Breast epithelium (tissue), 4 donors: ENCODE measurements around the gene VPS52. TPM values are rescaled to one million over a fixed set of nuclear protein-coding genes. Genes with fewer than 3 reads are reported as not detected.

Experiments used
- DNase-seq, 2 donors: peaks; one replicate each; pipeline ENCODE4 v3.0.0-alpha.2; 2019; ENCODE audit warnings: low spot score in 2 of 2
- H3K27ac ChIP-seq, 2 donors: fragments of 200-600 bp; sonication (generic) in 1 of 2; one replicate each; pipeline ENCODE4 v1.5.1; 2016 to 2019; ENCODE audit warnings: mild to moderate bottlenecking in 1 of 2
- H3K27me3 ChIP-seq, 2 donors: fragments of 200-600 bp; sonication (generic) in 1 of 2; one replicate each; pipeline versions ENCODE4 v1.5.1 to v1.6.0; 2017 to 2019; ENCODE audit warnings: control low read depth in 1 of 2, mild to moderate bottlenecking in 1 of 2
- H3K36me3 ChIP-seq: fragments of 200-600 bp; one replicate; pipeline ENCODE4 v1.5.1; 2019
- H3K4me1 ChIP-seq, 2 donors: fragments of 200-600 bp; sonication (generic); one replicate each; pipeline ENCODE4 v1.5.1; 2016 to 2019; ENCODE audit warnings: control low read depth in 1 of 2
- H3K4me3 ChIP-seq, 3 donors: fragments of 200-600 bp; sonication (generic); 1 replicate in 2 of 3; 2 replicates in 1 of 3; pipeline ENCODE4 v1.5.1; 2016 to 2019; ENCODE audit warnings: mild to moderate bottlenecking in 3 of 3, moderate library complexity in 2 of 3
- H3K9me3 ChIP-seq, 2 donors: fragments of 200-600 bp; sonication (generic) in 1 of 2; one replicate each; pipeline ENCODE4 v1.5.1; 2016 to 2019; ENCODE audit warnings: control low read depth in 1 of 2
- POLR2A ChIP-seq: fragments of 450-650 bp; IDR thresholded peaks from one replicate; pipeline ENCODE4 v1.6.1; 2016; ENCODE audit warnings: antibody characterized with exemption, mild to moderate bottlenecking, moderate library complexity
- POLR2AphosphoS5 ChIP-seq, 3 donors: sonication (generic); formaldehyde crosslinking; IDR thresholded peaks; one replicate each; pipeline ENCODE4 v1.6.1; 2017; ENCODE audit warnings: antibody characterized with exemption in 3 of 3
- intact Hi-C: fragments of 100-400 bp; cut with DNase I; formaldehyde crosslinking; loops from one replicate; pipeline ENCODE4 v1.15.1; 2023; ENCODE audit warnings: low total_unique reads
- total RNA-seq, 3 donors: library from RNA; depleted of rRNA; stranded (reverse); fragments of >200 nt; gene quantifications; one replicate each; pipeline ENCODE4 v1.1.0, GENCODE V29; 2016
- TF ChIP-seq, protein P1 (sequence below), 3 donors: fragments of 450-650 bp; IDR thresholded peaks; one replicate each; pipeline ENCODE4 v1.5.1; 2016 to 2017; ENCODE audit warnings: antibody characterized with exemption in 3 of 3, mild to moderate bottlenecking in 3 of 3, moderate library complexity in 3 of 3

Gene VPS52
- total RNA-seq, 3 donors from 2014 or later = 29.4 to 55.6 (median 44.2) TPM

DNA sequence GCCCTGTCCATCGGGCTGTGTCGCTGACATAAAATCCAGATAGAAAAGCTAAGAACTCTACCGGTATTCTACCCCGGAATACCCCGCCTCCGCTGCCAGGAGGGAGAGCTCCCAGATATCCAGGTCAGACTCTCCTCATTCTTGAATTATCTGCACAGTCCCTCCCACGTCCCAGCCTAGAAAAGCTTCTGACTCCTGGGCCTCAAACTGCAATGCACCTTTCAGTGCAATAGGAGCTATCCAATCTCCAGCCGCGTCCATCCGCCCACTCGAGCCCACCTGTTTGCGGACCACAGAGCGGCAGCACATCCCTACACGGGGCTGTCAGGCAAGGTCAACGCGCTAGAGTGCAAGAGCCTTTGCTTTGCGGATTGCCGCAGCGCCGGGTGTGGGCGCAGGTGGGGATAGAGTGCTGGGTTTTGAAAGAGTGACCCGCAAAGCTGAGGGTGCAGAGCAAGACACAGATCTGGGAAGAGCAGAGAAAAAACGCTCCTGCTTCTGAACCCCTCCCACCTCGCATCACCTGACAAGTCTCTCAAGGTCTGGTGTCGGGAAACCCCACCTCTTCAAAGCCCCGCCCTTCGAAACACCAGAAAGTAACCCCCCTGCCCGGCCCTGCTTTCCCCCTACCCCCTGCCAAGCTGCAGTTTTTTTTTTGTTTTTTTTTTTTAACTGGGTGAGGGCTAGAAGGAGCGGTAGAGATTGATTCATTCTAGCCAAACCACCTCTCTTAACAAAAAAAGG is 40.9 kb upstream of the VPS52 start:
- TF ChIP-seq POLR2A (no peak), POLR2AphosphoS5 (IDR thresholded peaks at IDR 0.05) (no peak)
- TF ChIP-seq, protein P1, sequence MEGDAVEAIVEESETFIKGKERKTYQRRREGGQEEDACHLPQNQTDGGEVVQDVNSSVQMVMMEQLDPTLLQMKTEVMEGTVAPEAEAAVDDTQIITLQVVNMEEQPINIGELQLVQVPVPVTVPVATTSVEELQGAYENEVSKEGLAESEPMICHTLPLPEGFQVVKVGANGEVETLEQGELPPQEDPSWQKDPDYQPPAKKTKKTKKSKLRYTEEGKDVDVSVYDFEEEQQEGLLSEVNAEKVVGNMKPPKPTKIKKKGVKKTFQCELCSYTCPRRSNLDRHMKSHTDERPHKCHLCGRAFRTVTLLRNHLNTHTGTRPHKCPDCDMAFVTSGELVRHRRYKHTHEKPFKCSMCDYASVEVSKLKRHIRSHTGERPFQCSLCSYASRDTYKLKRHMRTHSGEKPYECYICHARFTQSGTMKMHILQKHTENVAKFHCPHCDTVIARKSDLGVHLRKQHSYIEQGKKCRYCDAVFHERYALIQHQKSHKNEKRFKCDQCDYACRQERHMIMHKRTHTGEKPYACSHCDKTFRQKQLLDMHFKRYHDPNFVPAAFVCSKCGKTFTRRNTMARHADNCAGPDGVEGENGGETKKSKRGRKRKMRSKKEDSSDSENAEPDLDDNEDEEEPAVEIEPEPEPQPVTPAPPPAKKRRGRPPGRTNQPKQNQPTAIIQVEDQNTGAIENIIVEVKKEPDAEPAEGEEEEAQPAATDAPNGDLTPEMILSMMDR (IDR thresholded peaks at IDR 0.05) = no peak

DNA sequence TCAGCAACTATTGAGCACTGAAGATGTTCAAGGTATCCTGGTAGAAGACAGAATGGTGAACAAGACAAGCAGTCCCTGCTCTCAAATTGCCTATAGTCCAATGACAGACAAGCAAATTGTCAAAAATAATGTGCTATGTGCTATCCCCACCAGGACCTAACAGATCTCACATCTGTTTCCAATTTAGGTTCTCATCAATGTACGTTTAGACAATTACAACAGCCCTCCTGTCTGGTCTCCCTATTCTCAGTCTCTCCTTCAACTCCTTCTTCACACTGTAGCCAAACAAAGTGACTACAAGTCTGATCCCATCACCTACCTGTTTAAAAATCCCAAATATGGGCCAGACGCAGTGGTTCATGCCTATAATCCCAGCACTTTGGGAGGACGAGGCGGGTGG is 34.7 kb upstream of the VPS52 start:
- TF ChIP-seq POLR2AphosphoS5 (IDR thresholded peaks at IDR 0.05) = no peak
- TF ChIP-seq, protein P1 (IDR thresholded peaks at IDR 0.05) = no peak
- TF ChIP-seq POLR2A = no peak
- no peak for DNase-seq
- Histone ChIP-seq H3K27ac (no peak overlapping the region), H3K4me1 (no peaks in the 10 kb centered on the region), H3K9me3 (no peaks in the 10 kb centered on the region), H3K4me3 (no peak overlapping the region), H3K27me3 (no peaks in the 10 kb centered on the region), H3K36me3 (no peaks in the 10 kb centered on the region)
- intact Hi-C loops = no loop called here

More for the DNA sequence above, 40.9 kb upstream of the VPS52 start:
- intact Hi-C loops = no loop called here
- no peaks in the 10 kb centered on the region for H3K9me3 ChIP-seq
- H3K27ac ChIP-seq = peak overlapping the region; percentile 98
- peak; percentile 76 to 87 for DNase-seq
- H3K4me1 ChIP-seq = peaks cover 4 to 32% of the 10 kb centered on the region in 2 donors
- no peaks in the 10 kb centered on the region for H3K36me3 ChIP-seq
- no peaks in the 10 kb centered on the region for H3K27me3 ChIP-seq
- peak overlapping the region; percentile 62 to 82 (median 80) for H3K4me3 ChIP-seq

DNA sequence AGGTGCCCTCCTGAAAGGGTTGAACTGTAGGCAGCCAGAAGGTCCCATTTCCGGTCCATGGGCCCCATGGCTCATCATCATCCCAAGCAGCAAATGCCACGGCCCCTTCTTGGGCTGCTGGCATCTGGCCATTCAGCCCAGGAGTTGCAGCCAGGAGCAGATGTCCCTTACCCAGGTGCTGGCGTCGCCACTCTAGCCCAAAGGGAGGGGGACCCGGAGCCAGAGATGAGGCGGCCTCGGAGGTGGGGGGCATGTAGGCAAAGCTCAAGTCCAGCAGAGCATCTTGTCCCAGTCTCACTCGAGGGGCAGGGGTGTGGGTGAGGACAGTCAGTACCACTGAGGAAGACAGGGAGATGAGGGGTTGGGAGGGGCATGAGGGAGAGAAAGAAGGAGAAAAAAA is 33.4 kb upstream of the VPS52 start:
- intact Hi-C loops = no loop called here
- Histone ChIP-seq H3K4me3 (no peak overlapping the region), H3K27me3 (no peaks in the 10 kb centered on the region), H3K36me3 (no peaks in the 10 kb centered on the region), H3K27ac (no peak overlapping the region), H3K4me1 (no peaks in the 10 kb centered on the region), H3K9me3 (no peaks in the 10 kb centered on the region)
- no peak for TF ChIP-seq POLR2A
- DNase-seq = no peak

DNA sequence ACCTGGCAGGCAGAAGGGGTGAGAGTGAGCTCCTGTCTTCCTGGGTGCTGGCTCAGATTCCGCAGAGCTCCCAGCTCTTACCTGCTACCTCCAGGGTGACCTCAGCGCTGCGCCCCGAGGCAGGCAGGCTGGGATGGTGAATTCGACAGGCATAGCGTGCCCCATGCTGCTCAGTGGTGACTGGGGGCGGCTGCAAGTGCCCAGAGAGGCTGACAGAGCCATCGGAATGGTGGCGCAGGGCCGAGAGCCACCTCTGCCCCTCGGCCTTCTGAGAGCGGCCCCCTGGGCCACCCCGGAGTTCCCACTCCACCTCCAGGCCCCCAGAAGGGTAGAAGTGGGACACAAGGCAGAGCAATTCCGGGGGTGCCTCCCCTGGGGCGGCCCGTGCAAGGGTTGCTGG is 32.5 kb upstream of the VPS52 start:
- no peaks in the 10 kb centered on the region for H3K9me3 ChIP-seq
- peak overlapping the region in 1 of 2 donors; percentile 2 for H3K27ac ChIP-seq
- intact Hi-C loops = no loop called here
- DNase-seq = no peak
- no peak overlapping the region for H3K4me3 ChIP-seq
- no peaks in the 10 kb centered on the region for H3K27me3 ChIP-seq
- TF ChIP-seq POLR2A = no peak
- no peaks in the 10 kb centered on the region for H3K4me1 ChIP-seq
- no peaks in the 10 kb centered on the region for H3K36me3 ChIP-seq

DNA sequence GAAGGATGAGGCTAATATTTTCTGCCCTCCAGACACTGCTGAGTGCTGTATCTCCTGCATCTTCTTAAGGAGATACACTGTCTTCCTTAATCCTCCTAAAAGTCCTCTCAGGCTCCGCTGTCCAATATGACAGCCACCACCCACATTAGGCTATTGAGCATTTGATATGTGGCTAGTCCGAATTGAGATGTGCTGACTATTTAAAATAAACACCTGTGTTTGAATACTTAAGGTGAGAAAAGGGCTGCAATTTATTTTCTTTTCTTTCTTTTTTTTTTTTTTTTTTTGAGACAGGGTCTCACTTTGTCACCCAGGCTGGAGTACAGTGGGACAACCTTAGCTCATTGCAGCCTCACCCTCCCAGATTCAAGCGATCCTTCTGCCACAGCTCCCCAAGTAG is 30.2 kb upstream of the VPS52 start:
- no peak for DNase-seq
- peaks cover 0 to 6% of the 10 kb centered on the region in 2 donors for H3K4me1 ChIP-seq
- H3K4me3 ChIP-seq = no peak overlapping the region
- H3K27ac ChIP-seq = no peak overlapping the region
- TF ChIP-seq, protein P1 (IDR thresholded peaks at IDR 0.05) = no peak
- TF ChIP-seq POLR2AphosphoS5 (IDR thresholded peaks at IDR 0.05) (no peak), POLR2A (no peak)
- no peaks in the 10 kb centered on the region for H3K36me3 ChIP-seq
- H3K27me3 ChIP-seq = no peaks in the 10 kb centered on the region
- intact Hi-C loops = no loop called here
- no peaks in the 10 kb centered on the region for H3K9me3 ChIP-seq

DNA sequence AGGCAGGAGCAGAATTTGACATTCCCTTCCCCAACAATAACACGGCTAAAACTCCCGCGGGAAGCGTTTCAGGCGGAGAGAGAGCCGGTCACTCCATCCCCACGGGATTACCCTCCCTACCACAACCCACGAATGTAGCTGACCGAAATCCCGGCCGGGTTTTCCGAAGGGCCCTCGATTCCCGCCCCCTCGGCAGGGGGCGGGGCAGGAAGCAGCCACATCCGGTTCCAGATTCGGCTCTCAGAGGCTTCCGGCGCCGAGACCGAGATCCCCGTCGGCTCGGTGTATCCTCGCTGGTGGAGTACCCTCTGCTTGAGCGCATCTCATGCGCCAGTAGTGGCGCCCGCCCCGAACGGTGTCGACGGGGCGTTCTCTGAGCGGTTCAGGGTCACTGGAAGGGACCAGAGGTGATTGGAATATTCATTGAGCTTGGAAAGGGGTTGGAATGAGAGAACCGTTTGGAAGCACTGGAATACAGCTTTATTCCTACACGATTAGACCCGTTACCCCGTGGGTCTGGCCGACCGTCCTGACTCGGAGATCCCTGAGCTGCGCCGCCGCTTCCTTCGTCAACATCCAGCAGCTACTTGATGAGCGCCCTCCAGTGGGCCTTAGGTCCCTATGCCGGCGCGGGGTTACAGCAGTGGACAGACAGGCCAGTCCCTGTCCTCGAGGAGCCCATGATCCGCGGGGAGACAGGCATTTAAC is 27.7 kb upstream of the VPS52 start:
- DNase-seq = peak; percentile 86 to 92
- peaks cover 0 to 6% of the 10 kb centered on the region in 2 donors for H3K4me1 ChIP-seq
- H3K27ac ChIP-seq = peak overlapping the region; percentile 98 to 99
- H3K4me3 ChIP-seq = peak overlapping the region; percentile 79 to 91 (median 87)
- no peaks in the 10 kb centered on the region for H3K9me3 ChIP-seq
- H3K27me3 ChIP-seq = no peaks in the 10 kb centered on the region
- no peaks in the 10 kb centered on the region for H3K36me3 ChIP-seq
- TF ChIP-seq POLR2A (peak; percentile 84), POLR2AphosphoS5 (IDR thresholded peaks at IDR 0.05) (peak; percentile 91 to 95 (median 92))
- TF ChIP-seq, protein P1 (IDR thresholded peaks at IDR 0.05) = peak; percentile 35 to 75 (median 64)
- intact Hi-C loops = no loop called here
